ENCODE results near the gene CDC42.

- TF ChIP-seq, protein P1, sequence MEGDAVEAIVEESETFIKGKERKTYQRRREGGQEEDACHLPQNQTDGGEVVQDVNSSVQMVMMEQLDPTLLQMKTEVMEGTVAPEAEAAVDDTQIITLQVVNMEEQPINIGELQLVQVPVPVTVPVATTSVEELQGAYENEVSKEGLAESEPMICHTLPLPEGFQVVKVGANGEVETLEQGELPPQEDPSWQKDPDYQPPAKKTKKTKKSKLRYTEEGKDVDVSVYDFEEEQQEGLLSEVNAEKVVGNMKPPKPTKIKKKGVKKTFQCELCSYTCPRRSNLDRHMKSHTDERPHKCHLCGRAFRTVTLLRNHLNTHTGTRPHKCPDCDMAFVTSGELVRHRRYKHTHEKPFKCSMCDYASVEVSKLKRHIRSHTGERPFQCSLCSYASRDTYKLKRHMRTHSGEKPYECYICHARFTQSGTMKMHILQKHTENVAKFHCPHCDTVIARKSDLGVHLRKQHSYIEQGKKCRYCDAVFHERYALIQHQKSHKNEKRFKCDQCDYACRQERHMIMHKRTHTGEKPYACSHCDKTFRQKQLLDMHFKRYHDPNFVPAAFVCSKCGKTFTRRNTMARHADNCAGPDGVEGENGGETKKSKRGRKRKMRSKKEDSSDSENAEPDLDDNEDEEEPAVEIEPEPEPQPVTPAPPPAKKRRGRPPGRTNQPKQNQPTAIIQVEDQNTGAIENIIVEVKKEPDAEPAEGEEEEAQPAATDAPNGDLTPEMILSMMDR (IDR thresholded peaks at IDR 0.05): no peak
- TF ChIP-seq HMGA2 (CRISPR knock-in tag; IDR thresholded peaks at IDR 0.05) (no peak), ZNF423 (CRISPR knock-in tag; IDR thresholded peaks at IDR 0.05) (no peak), AFF4 (CRISPR knock-in tag; IDR thresholded peaks at IDR 0.05; ENCODE audit: borderline replicate concordance) (no peak), NR3C1 (CRISPR knock-in tag; conservative IDR thresholded peaks at IDR 0.05; ENCODE audit: low read depth) (no peak), ATF3 (CRISPR knock-in tag; conservative IDR thresholded peaks at IDR 0.05) (no peak), USF2 (CRISPR knock-in tag; IDR thresholded peaks at IDR 0.05) (no peak)
Observed at GRCh38 chr1:22096036-22096435, 43.5 kb downstream of the CDC42 start.
